ENCODE results near the gene FTCDNL1. TPM values are rescaled to one million over a fixed set of nuclear protein-coding genes. Genes with fewer than 3 reads are reported as not detected.
A peak's percentile ranks its signal among the peaks of the same experiment; 100 is the strongest.

The FTCDNL1 gene
- total RNA-seq, 1 experiment from 2014 or later: 13.7 TPM

- in situ Hi-C loops (cut with HindIII; ENCODE audit: low pct_unique_long_range_greater_than_20kb, low sequenced_read_pairs): no loop called here
- DNase-seq (ENCODE audit: low read depth): peak; percentile 77
These were observed 134.0 kb downstream of the FTCDNL1 start for GRCh38 chr2:199716807-199717586.

DNA sequence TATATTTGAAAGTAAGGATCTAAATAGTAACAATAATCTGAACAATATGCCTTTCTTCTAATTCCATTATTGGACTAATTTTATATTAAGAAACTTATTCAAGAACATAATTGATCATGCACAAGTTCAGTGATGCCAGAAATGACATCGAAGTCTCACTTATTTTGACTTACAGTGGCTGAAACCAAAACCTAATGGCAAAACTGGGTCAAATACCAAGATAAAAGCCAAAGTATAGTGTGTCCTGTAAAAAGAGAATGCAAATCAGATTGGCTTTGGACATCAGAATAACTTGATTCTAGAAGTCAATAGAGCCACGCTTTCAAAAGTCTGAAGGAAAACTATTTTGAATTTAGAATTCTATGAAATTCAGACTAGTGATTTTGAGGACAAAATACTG is 137.2 kb downstream of the FTCDNL1 start:
- no peak for DNase-seq (ENCODE audit: low read depth)
- in situ Hi-C loops (cut with HindIII; ENCODE audit: low pct_unique_long_range_greater_than_20kb, low sequenced_read_pairs): no loop called here

DNA sequence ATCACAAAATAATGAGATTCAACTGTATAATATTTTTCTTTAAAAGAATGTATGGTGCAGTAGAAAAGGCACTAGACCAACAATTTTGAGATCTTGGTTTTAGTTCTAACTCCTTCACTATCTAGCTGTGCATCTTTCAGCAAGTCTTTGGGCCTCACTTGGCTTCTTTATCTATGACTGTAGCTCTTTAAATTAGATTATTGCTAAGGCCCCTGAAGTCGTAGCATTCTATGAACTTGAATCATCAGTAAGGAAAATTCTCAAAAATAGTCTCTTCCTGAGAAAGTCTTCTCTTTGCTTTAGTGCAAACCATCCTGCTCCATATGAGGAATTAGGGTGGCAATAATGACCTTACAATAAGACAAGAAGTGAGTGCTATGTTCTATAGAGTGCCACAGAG is 140.4 kb downstream of the FTCDNL1 start:
- in situ Hi-C loops (cut with HindIII; ENCODE audit: low pct_unique_long_range_greater_than_20kb, low sequenced_read_pairs): no loop called here
- DNase-seq (ENCODE audit: low read depth): no peak

Other genes starting within 250 kb of the FTCDNL1 start
- gene C2orf69, start 60.1 kb upstream of the FTCDNL1 start, total RNA-seq (2014; rRNA removed; shearing (Covaris generic); ENCODE audit: low replicate concordance): 4.6 and 5.9 TPM in 2 replicates
- gene TYW5, start 104.3 kb upstream of the FTCDNL1 start, total RNA-seq (2014; rRNA removed; shearing (Covaris generic); ENCODE audit: low replicate concordance): 5.9 and 9.2 TPM in 2 replicates
- gene MAIP1, start 104.4 kb upstream of the FTCDNL1 start, total RNA-seq (2014; rRNA removed; shearing (Covaris generic); ENCODE audit: low replicate concordance): 22.1 and 32.5 TPM in 2 replicates

All from Caki2 (cell line).